ENCODE measurements around the gene SLC30A10. TPM values are rescaled to one million over a fixed set of nuclear protein-coding genes. Genes with fewer than 3 reads are reported as not detected.

SLC30A10 gene
- total RNA-seq, 1 experiment from 2014 or later: 0.09 TPM

GRCh38 chr1:219924342-219924741 is 4.0 kb downstream of the SLC30A10 start:
- no peaks in the 10 kb centered on the region for H4K20me1 ChIP-seq (ENCODE audit: control insufficient read depth, insufficient read depth, insufficient read length)
- TF ChIP-seq CTCF (conservative IDR thresholded peaks at IDR 0.05): no peak
- no peak overlapping the region for H2BK20ac ChIP-seq (ENCODE audit: low read depth, low read length, poor library complexity, severe bottlenecking)
- H3K4me2 ChIP-seq (ENCODE audit: insufficient read depth, insufficient read length, low read length): no peak overlapping the region
- H3K9me3 Mint-ChIP-seq: peaks cover 0 to 3% of the 10 kb centered on the region in 2 experiments; a peak in 3 of 5 replicates
- no peaks in the 10 kb centered on the region for H3K79me2 ChIP-seq (ENCODE audit: insufficient read depth, low read length)
- H3K4me3 Mint-ChIP-seq: no peak overlapping the region
- no peak overlapping the region for H3K18ac ChIP-seq (ENCODE audit: insufficient read length, low read depth, low read length)
- no peak overlapping the region for H3K9ac ChIP-seq (ENCODE audit: extremely low read depth, insufficient read length, low read length)
- no peaks in the 10 kb centered on the region for H3K9me3 ChIP-seq (ENCODE audit: control insufficient read depth, low read depth, low read length)
- no peak overlapping the region for H3K4ac ChIP-seq (ENCODE audit: low read depth, low read length)
- H3K79me1 ChIP-seq (ENCODE audit: insufficient read depth, low read depth, low read length, poor library complexity, severe bottlenecking): no peaks in the 10 kb centered on the region
- no peak overlapping the region for H4K8ac ChIP-seq (replicated peaks; ENCODE audit: insufficient read length, low read depth, low read length)
- WGBS (ENCODE audit: extremely low coverage, insufficient read length, low lambda C conversion rate): no CpG with 5 or more reads among the region's 4 CpGs
- H3K23me2 ChIP-seq (ENCODE audit: insufficient read length, low read depth, low read length, poor library complexity, severe bottlenecking): peaks cover 10% of the 10 kb centered on the region
- no peak overlapping the region for H2BK12ac ChIP-seq (ENCODE audit: insufficient read length, low read depth, low read length)
- H3K27ac ChIP-seq (ENCODE audit: insufficient read length, low read depth, low read length): no peak overlapping the region
- H2BK15ac ChIP-seq (ENCODE audit: low read depth, low read length): no peak overlapping the region
- peaks cover 35% of the 10 kb centered on the region for H3K27me3 Mint-ChIP-seq (ENCODE audit: low read depth)
- DNase-seq: no peak
- no peak overlapping the region for H4K91ac ChIP-seq (ENCODE audit: insufficient read length, low read depth, low read length)
- no peaks in the 10 kb centered on the region for H3K4me1 ChIP-seq (ENCODE audit: insufficient read depth, low read length)
- H3K36me3 Mint-ChIP-seq (ENCODE audit: insufficient read depth in 1 of 3, low read depth in 3 of 3): no peaks in the 10 kb centered on the region
- no peak overlapping the region for H3K23ac ChIP-seq (ENCODE audit: insufficient read length, low read depth, low read length)
- no peak overlapping the region for H2BK5ac ChIP-seq (ENCODE audit: insufficient read length, low read length)
- H3K27me3 ChIP-seq (ENCODE audit: insufficient read depth, low read length): peaks cover 13% of the 10 kb centered on the region; the same call in 1 of the 2 replicates
- H3K4me1 Mint-ChIP-seq: peaks cover 11 to 23% of the 10 kb centered on the region in 2 experiments; a peak in 3 of 4 replicates
- no peak overlapping the region for H3K14ac ChIP-seq (ENCODE audit: insufficient read depth, low read length)
- H2BK120ac ChIP-seq (ENCODE audit: low read depth, low read length, poor library complexity, severe bottlenecking): no peak overlapping the region
- no peak overlapping the region for H2AK5ac ChIP-seq (ENCODE audit: insufficient read length, low read length)
- no peak overlapping the region for H2AFZ ChIP-seq (ENCODE audit: low read length)
- H3K27ac Mint-ChIP-seq: no peak overlapping the region
- H4K5ac ChIP-seq (ENCODE audit: insufficient read length, low read depth, low read length): no peak overlapping the region
- no peak overlapping the region for H3T11ph ChIP-seq (ENCODE audit: low read length)
- no peak overlapping the region for H3K56ac ChIP-seq (ENCODE audit: insufficient read length, low read depth, low read length)
